Tibial artery (tissue), 4 donors: ENCODE results near the gene ADCY1.
A peak's percentile ranks its signal among the peaks of the same experiment; 100 is the strongest.

ENCODE experiments used
- DNase-seq, 2 donors: peaks; one replicate each; pipeline ENCODE4 v3.0.0-alpha.2; 2019
- H3K27ac ChIP-seq, 2 donors: fragments of 200-600 bp; sonication (generic) in 1 of 2; 1 replicate in 1 of 2; 2 replicates in 1 of 2; pipeline ENCODE4 v1.5.1; 2018 to 2019; ENCODE audit warnings: mild to moderate bottlenecking in 1 of 2
- H3K27me3 ChIP-seq, 2 donors: fragments of 200-600 bp; sonication (generic) in 1 of 2; one replicate each; pipeline versions ENCODE4 v1.5.1 to v1.6.0; 2016 to 2019
- H3K36me3 ChIP-seq, 3 donors: fragments of 200-600 bp; sonication (generic) in 2 of 3; one replicate each; pipeline ENCODE4 v1.5.1; 2016 to 2019; ENCODE audit warnings: mild to moderate bottlenecking in 2 of 3
- H3K4me1 ChIP-seq, 4 donors: fragments of 200-600 bp; sonication (generic) in 2 of 4; 1 replicate in 3 of 4; 2 replicates in 1 of 4; pipeline ENCODE4 v1.5.1; 2016 to 2019
- H3K4me3 ChIP-seq, 2 donors: fragments of 200-600 bp; sonication (generic) in 1 of 2; 1 replicate in 1 of 2; 2 replicates in 1 of 2; pipeline ENCODE4 v1.5.1; 2018 to 2019; ENCODE audit warnings: mild to moderate bottlenecking in 2 of 2
- H3K9me3 ChIP-seq, 3 donors: fragments of 200-600 bp; sonication (generic) in 1 of 3; one replicate each; pipeline ENCODE4 v1.5.1; 2016 to 2019
- intact Hi-C: fragments of 100-400 bp; cut with DNase I; formaldehyde crosslinking; loops from one replicate; pipeline ENCODE4 v1.15.0; 2023; ENCODE audit warnings: low total_unique reads
- TF ChIP-seq, protein P1 (sequence below), 2 experiments: fragments of 200-600 bp in 1 of 2; fragments of 450-650 bp in 1 of 2; IDR thresholded peaks; one replicate each; pipeline ENCODE4 v1.5.1; 2017 to 2019; ENCODE audit warnings: antibody characterized with exemption in 2 of 2, mild to moderate bottlenecking in 1 of 2, moderate library complexity in 1 of 2

ADCY1 gene

DNA sequence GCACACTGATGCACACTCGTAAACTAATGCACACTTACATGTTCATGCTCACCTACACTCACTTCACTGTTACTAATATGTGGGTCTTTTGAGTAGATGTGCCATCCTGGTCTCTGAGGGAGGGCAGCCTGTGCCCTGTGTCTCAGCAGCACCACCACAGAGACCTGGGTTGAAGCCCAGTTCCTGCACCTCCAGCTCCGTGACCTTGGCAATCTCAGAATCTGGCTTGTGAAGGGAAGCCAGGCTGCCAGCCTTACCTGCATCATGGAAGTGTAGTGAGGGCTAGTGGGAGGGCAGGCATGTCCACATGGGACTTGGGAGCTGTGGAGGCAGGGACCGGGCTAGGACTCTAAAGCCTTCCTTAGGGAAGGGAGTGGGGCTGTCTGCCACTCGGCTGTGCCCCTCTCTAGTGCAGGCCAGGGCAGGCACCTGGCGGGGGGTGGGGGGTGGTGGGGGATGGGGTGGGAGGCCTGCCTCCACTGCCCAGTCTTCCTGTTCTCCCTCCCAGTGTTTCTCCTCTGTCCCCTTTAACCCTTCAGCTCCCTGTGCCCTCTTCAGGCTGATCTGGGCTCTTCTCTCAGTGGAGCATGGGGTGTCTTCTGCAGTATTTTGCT is 8.1 kb downstream of the ADCY1 start:
- intact Hi-C loops, result no loop called here
- TF ChIP-seq, protein P1, sequence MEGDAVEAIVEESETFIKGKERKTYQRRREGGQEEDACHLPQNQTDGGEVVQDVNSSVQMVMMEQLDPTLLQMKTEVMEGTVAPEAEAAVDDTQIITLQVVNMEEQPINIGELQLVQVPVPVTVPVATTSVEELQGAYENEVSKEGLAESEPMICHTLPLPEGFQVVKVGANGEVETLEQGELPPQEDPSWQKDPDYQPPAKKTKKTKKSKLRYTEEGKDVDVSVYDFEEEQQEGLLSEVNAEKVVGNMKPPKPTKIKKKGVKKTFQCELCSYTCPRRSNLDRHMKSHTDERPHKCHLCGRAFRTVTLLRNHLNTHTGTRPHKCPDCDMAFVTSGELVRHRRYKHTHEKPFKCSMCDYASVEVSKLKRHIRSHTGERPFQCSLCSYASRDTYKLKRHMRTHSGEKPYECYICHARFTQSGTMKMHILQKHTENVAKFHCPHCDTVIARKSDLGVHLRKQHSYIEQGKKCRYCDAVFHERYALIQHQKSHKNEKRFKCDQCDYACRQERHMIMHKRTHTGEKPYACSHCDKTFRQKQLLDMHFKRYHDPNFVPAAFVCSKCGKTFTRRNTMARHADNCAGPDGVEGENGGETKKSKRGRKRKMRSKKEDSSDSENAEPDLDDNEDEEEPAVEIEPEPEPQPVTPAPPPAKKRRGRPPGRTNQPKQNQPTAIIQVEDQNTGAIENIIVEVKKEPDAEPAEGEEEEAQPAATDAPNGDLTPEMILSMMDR (IDR thresholded peaks at IDR 0.05), result no peak
- Histone ChIP-seq H3K4me1 (peaks cover 0 to 3% (median 0%) of the 10 kb centered on the region in 4 donors), H3K4me3 (no peak overlapping the region), H3K9me3 (no peaks in the 10 kb centered on the region), H3K36me3 (no peaks in the 10 kb centered on the region), H3K27ac (no peak overlapping the region), H3K27me3 (peaks cover 0 to 34% of the 10 kb centered on the region in 2 donors)
- peak in 1 of 2 donors; percentile 21 for DNase-seq

DNA sequence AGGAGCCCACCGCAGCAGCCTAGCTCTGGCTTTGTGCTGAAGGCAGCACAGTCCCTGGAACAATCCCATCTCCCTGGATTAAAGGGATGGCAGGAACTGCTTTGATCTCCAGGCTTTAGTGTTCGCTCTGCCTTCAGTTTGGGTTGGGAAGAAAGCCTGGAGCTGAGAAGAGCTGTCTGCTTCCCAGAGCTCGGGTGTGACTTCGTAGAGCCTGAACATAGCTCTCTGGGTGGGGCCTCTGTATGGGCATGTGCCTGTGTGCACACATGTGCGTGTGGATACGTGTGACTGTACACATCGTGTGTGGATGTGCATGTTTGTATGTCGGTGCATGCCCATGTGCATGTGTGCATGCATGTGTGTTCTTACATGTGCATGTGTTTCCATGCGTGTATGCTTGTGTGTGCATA is 8.7 kb downstream of the ADCY1 start:
- H3K27me3 ChIP-seq, result peaks cover 0 to 27% of the 10 kb centered on the region in 2 donors
- intact Hi-C loops, result no loop called here
- no peaks in the 10 kb centered on the region for H3K36me3 ChIP-seq
- peaks cover 0 to 3% (median 0%) of the 10 kb centered on the region in 4 donors for H3K4me1 ChIP-seq
- H3K4me3 ChIP-seq, result no peak overlapping the region
- TF ChIP-seq, protein P1 (IDR thresholded peaks at IDR 0.05), result no peak
- H3K9me3 ChIP-seq, result no peaks in the 10 kb centered on the region
- no peak overlapping the region for H3K27ac ChIP-seq
- DNase-seq, result peak in 1 of 2 donors; percentile 23

DNA sequence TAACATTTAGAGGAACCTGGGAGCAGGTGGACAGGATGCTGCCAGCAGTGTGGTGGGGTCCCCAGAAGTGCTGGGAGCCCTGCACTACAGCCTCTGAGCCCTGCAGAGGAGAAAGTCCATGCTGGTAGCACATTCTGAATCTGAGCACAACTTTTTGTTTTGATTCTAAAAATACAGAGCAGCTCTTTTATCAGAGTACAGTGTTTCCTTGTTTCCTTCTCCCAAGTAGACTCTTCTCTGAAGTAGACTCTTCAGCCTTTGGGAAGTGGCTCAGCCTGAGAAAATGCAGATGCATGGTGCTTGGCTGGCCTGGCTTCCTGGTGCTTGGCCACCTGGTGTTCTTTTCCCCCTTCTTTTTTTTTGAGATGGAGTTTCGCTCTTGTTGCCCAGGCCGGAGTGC is 9.1 kb downstream of the ADCY1 start:
- no peak overlapping the region for H3K4me3 ChIP-seq
- intact Hi-C loops, result no loop called here

DNA sequence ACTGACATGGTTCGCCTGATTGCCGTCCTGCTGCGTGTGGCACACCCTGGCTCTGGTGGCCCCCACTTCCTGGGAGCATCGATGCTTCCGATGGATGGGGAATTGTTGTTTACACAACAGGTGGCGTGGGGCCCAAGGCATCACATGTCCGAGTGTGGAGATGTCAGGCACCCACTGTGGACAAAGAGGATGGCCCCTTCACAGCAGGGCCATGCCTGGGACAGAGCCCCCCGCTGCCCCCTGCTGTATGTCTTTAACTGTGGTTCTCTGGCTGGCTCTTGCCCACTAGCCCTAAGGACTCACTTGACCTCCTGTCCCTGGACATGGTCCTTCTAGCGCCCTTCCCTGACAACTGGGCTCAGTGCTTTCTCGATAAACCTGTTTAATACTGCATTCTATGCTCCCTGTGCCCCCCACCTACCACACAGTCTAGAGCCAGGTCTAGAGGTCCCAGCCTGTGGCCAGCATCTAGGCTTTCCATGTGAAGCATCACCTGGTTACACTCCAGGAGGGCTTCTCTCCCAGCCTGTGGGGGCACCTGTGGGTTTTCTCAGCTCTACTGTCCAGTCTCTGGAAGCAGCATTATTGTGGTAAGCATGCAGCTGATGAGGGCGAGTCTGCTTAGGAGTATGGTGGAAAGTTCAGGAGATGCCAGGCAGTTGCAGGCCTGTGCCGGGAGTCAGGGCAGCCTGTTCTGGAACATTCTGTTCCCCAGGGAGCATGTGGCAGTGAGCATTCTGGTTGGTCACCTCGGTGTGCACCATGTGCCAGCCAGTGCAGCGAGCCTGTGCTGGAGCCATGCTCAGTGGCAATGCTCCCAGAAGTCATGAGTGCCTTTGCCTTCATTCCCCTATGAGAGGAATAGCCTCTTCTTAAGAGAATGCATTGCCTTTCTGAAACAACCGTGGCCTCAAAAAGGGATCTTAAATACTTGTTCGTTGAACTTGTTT is 10.4 kb downstream of the ADCY1 start:
- Histone ChIP-seq H3K27me3 (peaks cover 0 to 11% of the 10 kb centered on the region in 2 donors), H3K4me3 (no peak overlapping the region), H3K27ac (no peak overlapping the region), H3K4me1 (peaks cover 0 to 3% (median 0%) of the 10 kb centered on the region in 4 donors), H3K9me3 (no peaks in the 10 kb centered on the region), H3K36me3 (no peaks in the 10 kb centered on the region)
- peak in 1 of 2 donors; percentile 49 for DNase-seq
- intact Hi-C loops, result no loop called here
- TF ChIP-seq, protein P1 (IDR thresholded peaks at IDR 0.05), result no peak

More for the DNA sequence above, 9.1 kb downstream of the ADCY1 start:
- Histone ChIP-seq H3K9me3 (no peaks in the 10 kb centered on the region), H3K27me3 (peaks cover 0 to 23% of the 10 kb centered on the region in 2 donors), H3K4me1 (peaks cover 0 to 3% (median 0%) of the 10 kb centered on the region in 4 donors), H3K36me3 (no peaks in the 10 kb centered on the region), H3K27ac (no peak overlapping the region)
- DNase-seq, result peak in 1 of 2 donors; percentile 29
- TF ChIP-seq, protein P1 (IDR thresholded peaks at IDR 0.05), result no peak

DNA sequence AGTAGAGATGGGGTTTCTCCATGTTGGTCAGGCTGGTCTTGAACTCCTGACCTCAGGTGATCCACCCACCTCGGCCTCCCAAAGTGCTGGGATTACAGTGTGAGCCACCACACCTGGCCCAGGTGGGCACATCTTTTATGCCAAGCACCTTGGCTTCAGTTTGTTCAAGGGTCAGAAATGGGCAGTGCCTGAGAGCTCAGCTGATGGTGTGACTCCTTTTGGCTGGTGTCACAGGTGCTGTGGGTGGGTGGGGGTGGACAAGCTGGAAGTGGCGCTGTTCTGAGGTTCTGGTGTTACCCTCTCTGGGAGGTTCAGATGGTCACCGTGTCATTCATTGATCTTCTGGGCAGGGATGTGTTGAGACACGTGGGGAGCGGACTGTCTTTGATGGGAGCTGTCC is 11.5 kb downstream of the ADCY1 start:
- Histone ChIP-seq H3K9me3 (no peaks in the 10 kb centered on the region), H3K27me3 (peaks cover 0 to 1% of the 10 kb centered on the region in 2 donors), H3K27ac (no peak overlapping the region), H3K4me1 (peaks cover 0 to 3% (median 0%) of the 10 kb centered on the region in 4 donors), H3K36me3 (no peaks in the 10 kb centered on the region), H3K4me3 (no peak overlapping the region)
- DNase-seq, result peak in 1 of 2 donors; percentile 33
- intact Hi-C loops, result no loop called here
- TF ChIP-seq, protein P1 (IDR thresholded peaks at IDR 0.05), result no peak
